ENCODE data around the gene QPRT.
"Not testable (repeated sequence)": the region's sequence is repeated elsewhere in the genome, so short reads cannot be mapped to it uniquely, and the experiment has no call there.

The QPRT gene

GRCh38 chr16:29720703-29721102 is 41.7 kb downstream of the QPRT start:
- no peak for DNase-seq (ENCODE audit: low spot score)

GRCh38 chr16:29721167-29721879 is 42.3 kb downstream of the QPRT start:
- DNase-seq (ENCODE audit: low spot score): not testable (repeated sequence)

- DNase-seq (ENCODE audit: low spot score): no peak
Measured at GRCh38 chr16:29726845-29727377, 47.9 kb downstream of the QPRT start.

DNA sequence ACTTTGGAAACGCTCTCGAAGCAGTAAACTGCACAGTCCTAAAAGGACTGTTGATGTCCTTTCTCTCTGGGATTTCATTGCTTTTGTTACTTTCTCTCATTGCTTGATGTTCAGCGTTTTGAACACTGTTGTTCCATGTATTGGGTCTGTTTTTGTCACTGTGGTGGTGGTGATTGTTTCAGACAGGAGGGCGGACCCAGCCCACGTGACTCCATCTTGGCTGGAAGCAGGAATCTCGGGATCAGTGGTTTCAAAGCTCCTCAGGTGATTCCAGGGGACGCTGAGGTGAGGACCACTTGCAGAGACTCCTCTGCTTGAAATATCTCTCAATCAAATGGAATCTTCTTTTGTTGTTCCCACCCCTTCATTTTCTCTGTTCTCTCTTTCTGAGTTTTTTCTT is 48.5 kb downstream of the QPRT start:
- DNase-seq (ENCODE audit: low spot score): no peak

DNA sequence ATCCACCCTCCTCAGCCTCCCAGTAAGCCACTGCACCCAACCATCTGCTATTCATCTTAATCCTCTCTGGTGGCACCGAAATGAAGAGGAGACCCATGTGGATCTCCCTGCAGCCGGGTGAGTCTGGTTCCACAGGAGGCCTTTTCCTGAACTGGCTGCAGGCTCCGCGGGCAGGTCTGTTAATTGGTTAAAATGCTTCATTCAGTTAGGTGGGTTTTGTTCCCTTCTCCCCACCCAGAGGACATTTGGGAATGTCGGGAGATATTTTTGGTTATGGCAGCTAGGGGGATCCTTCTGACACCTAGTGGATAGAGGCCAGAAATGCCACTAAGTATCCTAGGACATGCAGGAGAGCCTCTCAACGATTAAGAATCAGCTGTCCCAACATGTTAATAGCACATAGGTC is 50.1 kb downstream of the QPRT start:
- peak; percentile 71 for DNase-seq (ENCODE audit: low spot score)

GRCh38 chr16:29730649-29731048 is 51.7 kb downstream of the QPRT start:
- no peak for DNase-seq (ENCODE audit: low spot score)

GRCh38 chr16:29731768-29732601 is 53.0 kb downstream of the QPRT start:
- DNase-seq (ENCODE audit: low spot score): not testable (repeated sequence)

- DNase-seq (ENCODE audit: low spot score): no peak
Measured at GRCh38 chr16:29734786-29735185, 55.8 kb downstream of the QPRT start.

- no peak for DNase-seq (ENCODE audit: low spot score)
Measured at GRCh38 chr16:29736112-29736511, 57.1 kb downstream of the QPRT start.

GRCh38 chr16:29736764-29737163 is 57.8 kb downstream of the QPRT start:
- no peak for DNase-seq (ENCODE audit: low spot score)

DNA sequence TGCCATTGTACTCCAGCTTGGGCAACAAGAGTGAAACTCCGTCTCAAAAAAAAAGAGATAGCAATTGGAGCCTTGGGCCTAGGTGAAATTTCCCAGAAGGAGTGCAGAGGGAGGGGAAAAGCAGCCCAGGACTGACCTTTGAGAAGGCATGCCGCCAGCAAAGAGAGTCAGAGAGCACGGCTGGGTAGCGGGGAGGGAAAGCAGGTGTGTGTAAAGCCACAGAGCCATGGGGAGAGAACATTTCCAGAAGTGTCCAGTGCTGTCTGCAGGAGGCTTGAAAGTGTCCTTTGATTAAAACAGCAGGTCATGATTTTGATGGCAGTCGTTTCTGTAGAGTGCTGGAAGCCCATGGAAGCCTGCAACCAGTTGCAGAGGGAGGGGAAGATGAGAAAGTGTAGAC is 58.7 kb downstream of the QPRT start:
- no peak for DNase-seq (ENCODE audit: low spot score)

- no peak for DNase-seq (ENCODE audit: low spot score)
Measured at GRCh38 chr16:29738514-29738913, 59.5 kb downstream of the QPRT start.

GRCh38 chr16:29739927-29740629 is 61.1 kb downstream of the QPRT start:
- DNase-seq (ENCODE audit: low spot score): not testable (repeated sequence)

GRCh38 chr16:29740630-29741015 is 61.6 kb downstream of the QPRT start:
- DNase-seq (ENCODE audit: low spot score): not testable (repeated sequence)

DNA sequence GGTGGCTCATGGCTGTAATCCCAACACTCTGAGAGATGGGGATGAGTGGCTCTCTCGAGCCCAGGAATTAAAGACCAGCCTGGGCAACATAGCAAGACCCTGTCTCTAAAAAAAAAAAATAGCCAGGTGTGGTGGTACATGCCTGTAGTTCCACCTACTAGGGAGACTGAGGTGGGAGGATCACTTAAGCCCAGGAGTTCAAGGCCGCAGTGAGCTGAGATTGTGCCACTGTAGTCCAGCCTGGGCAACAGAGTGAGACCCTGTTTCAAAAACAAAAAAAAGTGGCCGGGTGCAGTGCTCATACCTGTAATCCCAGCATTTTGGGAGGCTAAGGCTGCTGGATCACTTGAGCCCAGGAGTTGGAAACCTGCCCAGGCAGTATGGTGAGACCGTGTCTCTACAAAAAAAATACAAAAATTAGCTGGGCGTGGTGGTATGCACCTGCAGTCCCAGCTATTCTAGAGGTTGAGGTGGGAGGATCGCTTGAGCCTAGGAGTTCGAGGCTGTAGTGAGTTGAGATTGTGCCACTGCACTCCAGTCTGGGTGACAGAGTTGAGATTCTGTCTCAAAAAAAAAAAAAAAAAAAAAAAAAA is 63.8 kb downstream of the QPRT start:
- no peak for DNase-seq (ENCODE audit: low spot score)

DNA sequence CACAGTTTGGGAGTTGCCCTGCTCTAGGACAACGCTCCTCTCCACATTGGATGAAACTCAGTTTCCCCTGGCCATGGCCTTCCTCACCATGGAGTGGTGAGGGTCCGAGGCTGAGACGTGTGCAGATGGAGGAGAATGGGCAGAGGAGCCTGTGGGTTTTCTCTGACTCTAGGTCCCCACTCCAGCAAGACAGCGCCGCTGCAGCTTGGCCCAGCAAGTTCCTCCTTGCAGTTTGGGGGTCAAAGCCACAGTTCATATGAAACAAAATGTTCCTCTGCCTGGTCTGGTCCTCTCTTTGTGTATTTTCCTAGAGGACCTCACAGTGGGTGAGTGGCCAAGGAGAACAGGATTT is 64.5 kb downstream of the QPRT start:
- DNase-seq (ENCODE audit: low spot score): no peak

GRCh38 chr16:29743827-29744531 is 65.0 kb downstream of the QPRT start:
- DNase-seq (ENCODE audit: low spot score): no peak

- no peak for DNase-seq (ENCODE audit: low spot score)
Measured at GRCh38 chr16:29744541-29745101, 65.6 kb downstream of the QPRT start.

DNA sequence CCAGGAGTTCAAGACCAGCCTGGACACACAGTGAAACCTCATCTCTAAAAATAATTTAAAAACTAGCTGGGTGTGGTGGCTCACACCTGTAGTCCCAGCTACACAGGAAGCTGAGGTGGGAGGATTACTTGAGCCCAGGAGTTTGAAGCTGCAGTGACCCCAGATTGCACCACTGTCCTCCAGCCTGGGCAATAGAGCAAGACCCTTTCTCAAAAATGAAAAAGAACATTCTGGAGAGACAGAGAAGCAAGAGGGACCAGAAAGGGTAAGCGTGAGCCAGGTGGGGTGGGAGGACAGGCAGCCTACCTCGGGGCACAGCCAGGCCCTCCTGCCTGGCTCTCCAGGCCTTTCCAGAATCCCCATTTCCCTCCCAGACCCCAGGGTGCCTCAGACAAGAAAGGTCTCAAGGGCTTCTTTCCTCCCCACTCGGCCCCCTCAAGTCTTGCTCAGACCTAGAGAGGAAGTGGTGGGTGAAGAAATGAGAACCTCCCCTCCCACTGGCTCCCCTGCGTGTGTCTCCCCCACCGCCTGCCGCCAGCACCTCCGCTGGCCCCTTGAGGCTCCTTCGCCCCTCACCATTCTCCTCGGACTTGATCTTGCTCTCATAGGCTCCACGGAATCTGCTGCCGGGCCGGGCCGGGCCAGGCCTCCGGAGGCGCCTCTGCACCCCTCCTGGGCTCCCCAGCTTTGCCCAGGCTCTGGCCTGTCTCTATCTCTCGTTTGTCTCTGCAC is 66.3 kb downstream of the QPRT start:
- DNase-seq (ENCODE audit: low spot score): no peak

GRCh38 chr16:29745853-29746345 is 66.9 kb downstream of the QPRT start, which contains the start of gene C16orf54:
C16orf54 (minus strand) TSS chr16:29745990; CDS start chr16:29744951, 1,039 bp downstream.
- no peak for DNase-seq (ENCODE audit: low spot score)

All from HuH-7 (cell line).